Stimulated activated CD8-positive, alpha-beta memory T cell treated with anti-CD3 and anti-CD28 coated beads, Interleukin-12 subunit alpha, Interleukin-12 subunit beta, amount 100 ng/mL, for 24 hours (primary cell): ENCODE data around the gene BEND5.

Source experiments
- DNase-seq: peaks from one replicate; pipeline ENCODE4 v3.0.0-alpha.2; 2020; ENCODE audit errors: extremely low read depth

BEND5 gene

GRCh38 chr1:48718705-48719104, 58.0 kb downstream of the BEND5 start:
- DNase-seq, result no peak

GRCh38 chr1:48718116-48718630, 58.5 kb downstream of the BEND5 start:
- DNase-seq, result no peak

GRCh38 chr1:48717082-48717481, 59.6 kb downstream of the BEND5 start:
- no peak for DNase-seq

GRCh38 chr1:48715921-48716320, 60.8 kb downstream of the BEND5 start:
- no peak for DNase-seq

GRCh38 chr1:48710915-48711314, 65.8 kb downstream of the BEND5 start:
- DNase-seq, result no peak

GRCh38 chr1:48710318-48710717, 66.4 kb downstream of the BEND5 start:
- no peak for DNase-seq

- no peak for DNase-seq
These were observed 72.0 kb downstream of the BEND5 start for GRCh38 chr1:48704736-48705135.

- DNase-seq, result no peak
These were observed 75.2 kb downstream of the BEND5 start for GRCh38 chr1:48701445-48701844.

GRCh38 chr1:48697066-48697707, 79.5 kb downstream of the BEND5 start:
- no peak for DNase-seq

GRCh38 chr1:48695161-48695560, 81.5 kb downstream of the BEND5 start:
- DNase-seq, result no peak

- no peak for DNase-seq
These were observed 82.9 kb downstream of the BEND5 start for GRCh38 chr1:48693674-48694320.

GRCh38 chr1:48693180-48693579, 83.5 kb downstream of the BEND5 start:
- DNase-seq, result no peak

- DNase-seq, result no peak
These were observed 84.5 kb downstream of the BEND5 start for GRCh38 chr1:48692235-48692634.

- DNase-seq, result no peak
These were observed 85.2 kb downstream of the BEND5 start for GRCh38 chr1:48691429-48692001.

- no peak for DNase-seq
These were observed 88.5 kb downstream of the BEND5 start for GRCh38 chr1:48688102-48688760.

- no peak for DNase-seq
These were observed 89.2 kb downstream of the BEND5 start for GRCh38 chr1:48687282-48688045.

GRCh38 chr1:48686159-48686558, 90.5 kb downstream of the BEND5 start:
- DNase-seq, result no peak

GRCh38 chr1:48684381-48684780, 92.3 kb downstream of the BEND5 start:
- no peak for DNase-seq

GRCh38 chr1:48683839-48684238, 92.9 kb downstream of the BEND5 start:
- no peak for DNase-seq

GRCh38 chr1:48681476-48682305, 95.0 kb downstream of the BEND5 start:
- no peak for DNase-seq
